Measurements from ENCODE around the gene ZNF385B.

ZNF385B gene

GRCh38 chr2:179854891-179855290 is 6.5 kb downstream of the ZNF385B start:
- H3K27ac ChIP-seq (ENCODE audit: low read length): no peak overlapping the region
- no peak overlapping the region for H3K4me3 ChIP-seq (ENCODE audit: low read length)
- TF ChIP-seq CTCF (IDR thresholded peaks at IDR 0.05; ENCODE audit: low read length) (no peak), EZH2phosphoT487 (IDR thresholded peaks at IDR 0.05; ENCODE audit: low read length) (no peak), EZH2 (optimal IDR thresholded peaks at IDR 0.05; ENCODE audit: low read depth, low read length) (no peak)
- no peaks in the 10 kb centered on the region for H3K9me2 ChIP-seq (replicated peaks; ENCODE audit: insufficient read depth, low read length)
- no peaks in the 10 kb centered on the region for H3K36me3 ChIP-seq (replicated peaks; ENCODE audit: insufficient read depth, low read length)
- no peaks in the 10 kb centered on the region for H3F3A ChIP-seq (ENCODE audit: insufficient read depth, low read length)
- H3K4me2 ChIP-seq (ENCODE audit: low read depth, low read length): no peak overlapping the region
- no peaks in the 10 kb centered on the region; the same call in none of the 2 replicates for H3K79me2 ChIP-seq (ENCODE audit: low read length)
- no peak overlapping the region for H2AFZ ChIP-seq (ENCODE audit: low read length)
- no peaks in the 10 kb centered on the region for H3K9me3 ChIP-seq (replicated peaks; ENCODE audit: insufficient read depth, low read length)
- no peaks in the 10 kb centered on the region for H4K20me1 ChIP-seq (ENCODE audit: insufficient read depth, low read length)
- H3K9ac ChIP-seq (ENCODE audit: low read length): no peak overlapping the region
- no peak for DNase-seq
- no peaks in the 10 kb centered on the region for H3K27me3 ChIP-seq (replicated peaks; ENCODE audit: insufficient read depth, low read length)
- peaks cover 5% of the 10 kb centered on the region; the same call in 1 of the 2 replicates for H3K4me1 ChIP-seq (ENCODE audit: low read length)

- H3K4me1 ChIP-seq (ENCODE audit: low read length): peaks cover 10% of the 10 kb centered on the region; the same call in 1 of the 2 replicates
- no peaks in the 10 kb centered on the region; the same call in none of the 2 replicates for H3K79me2 ChIP-seq (ENCODE audit: low read length)
Observed at GRCh38 chr2:179853108-179853507, 8.3 kb downstream of the ZNF385B start.

GRCh38 chr2:179850188-179850587 is 11.2 kb downstream of the ZNF385B start:
- no peak overlapping the region for H3K4me3 ChIP-seq (ENCODE audit: low read length)
- H3K79me2 ChIP-seq (ENCODE audit: low read length): no peaks in the 10 kb centered on the region; the same call in 1 of the 2 replicates
- H3K4me2 ChIP-seq (ENCODE audit: low read depth, low read length): peak overlapping the region; percentile 2; the same call in 1 of the 2 replicates
- H3F3A ChIP-seq (ENCODE audit: insufficient read depth, low read length): no peaks in the 10 kb centered on the region
- H3K27me3 ChIP-seq (replicated peaks; ENCODE audit: insufficient read depth, low read length): no peaks in the 10 kb centered on the region
- no peaks in the 10 kb centered on the region for H3K36me3 ChIP-seq (replicated peaks; ENCODE audit: insufficient read depth, low read length)
- TF ChIP-seq EZH2phosphoT487 (IDR thresholded peaks at IDR 0.05; ENCODE audit: low read length) (no peak), CTCF (IDR thresholded peaks at IDR 0.05; ENCODE audit: low read length) (no peak), EZH2 (optimal IDR thresholded peaks at IDR 0.05; ENCODE audit: low read depth, low read length) (no peak)
- no peak overlapping the region for H3K9ac ChIP-seq (ENCODE audit: low read length)
- H4K20me1 ChIP-seq (ENCODE audit: insufficient read depth, low read length): no peaks in the 10 kb centered on the region
- no peak for DNase-seq
- H3K9me2 ChIP-seq (replicated peaks; ENCODE audit: insufficient read depth, low read length): no peaks in the 10 kb centered on the region
- H2AFZ ChIP-seq (ENCODE audit: low read length): no peak overlapping the region
- H3K9me3 ChIP-seq (replicated peaks; ENCODE audit: insufficient read depth, low read length): no peaks in the 10 kb centered on the region
- H3K4me1 ChIP-seq (ENCODE audit: low read length): peaks cover 10% of the 10 kb centered on the region; the same call in 1 of the 2 replicates
- H3K27ac ChIP-seq (ENCODE audit: low read length): no peak overlapping the region

More at GRCh38 chr2:179853108-179853507, 8.3 kb downstream of the ZNF385B start:
- Histone ChIP-seq H3K4me2 (ENCODE audit: low read depth, low read length) (no peak overlapping the region), H2AFZ (ENCODE audit: low read length) (no peak overlapping the region), H3K27ac (ENCODE audit: low read length) (no peak overlapping the region), H3K27me3 (replicated peaks; ENCODE audit: insufficient read depth, low read length) (no peaks in the 10 kb centered on the region), H3K9ac (ENCODE audit: low read length) (no peak overlapping the region), H3K9me3 (replicated peaks; ENCODE audit: insufficient read depth, low read length) (no peaks in the 10 kb centered on the region), H4K20me1 (ENCODE audit: insufficient read depth, low read length) (no peaks in the 10 kb centered on the region), H3K4me3 (ENCODE audit: low read length) (no peak overlapping the region), H3K36me3 (replicated peaks; ENCODE audit: insufficient read depth, low read length) (no peaks in the 10 kb centered on the region), H3K9me2 (replicated peaks; ENCODE audit: insufficient read depth, low read length) (no peaks in the 10 kb centered on the region), H3F3A (ENCODE audit: insufficient read depth, low read length) (no peaks in the 10 kb centered on the region)
- no peak for TF ChIP-seq EZH2 (optimal IDR thresholded peaks at IDR 0.05; ENCODE audit: low read depth, low read length)
- DNase-seq: no peak

GRCh38 chr2:179849719-179850118 is 11.7 kb downstream of the ZNF385B start:
- no peaks in the 10 kb centered on the region for H3K36me3 ChIP-seq (replicated peaks; ENCODE audit: insufficient read depth, low read length)
- TF ChIP-seq EZH2 (optimal IDR thresholded peaks at IDR 0.05; ENCODE audit: low read depth, low read length) (no peak), CTCF (IDR thresholded peaks at IDR 0.05; ENCODE audit: low read length) (no peak), EZH2phosphoT487 (IDR thresholded peaks at IDR 0.05; ENCODE audit: low read length) (no peak)
- no peak overlapping the region for H3K4me3 ChIP-seq (ENCODE audit: low read length)
- H3K27ac ChIP-seq (ENCODE audit: low read length): no peak overlapping the region
- H3K79me2 ChIP-seq (ENCODE audit: low read length): no peaks in the 10 kb centered on the region; the same call in 1 of the 2 replicates
- H2AFZ ChIP-seq (ENCODE audit: low read length): no peak overlapping the region
- peaks cover 10% of the 10 kb centered on the region; the same call in 1 of the 2 replicates for H3K4me1 ChIP-seq (ENCODE audit: low read length)
- no peaks in the 10 kb centered on the region for H3K27me3 ChIP-seq (replicated peaks; ENCODE audit: insufficient read depth, low read length)
- no peaks in the 10 kb centered on the region for H3F3A ChIP-seq (ENCODE audit: insufficient read depth, low read length)
- H4K20me1 ChIP-seq (ENCODE audit: insufficient read depth, low read length): no peaks in the 10 kb centered on the region
- no peaks in the 10 kb centered on the region for H3K9me3 ChIP-seq (replicated peaks; ENCODE audit: insufficient read depth, low read length)
- peak; percentile 28 for DNase-seq
- H3K9ac ChIP-seq (ENCODE audit: low read length): no peak overlapping the region
- H3K4me2 ChIP-seq (ENCODE audit: low read depth, low read length): peak overlapping the region; percentile 2; the same call in 1 of the 2 replicates
- no peaks in the 10 kb centered on the region for H3K9me2 ChIP-seq (replicated peaks; ENCODE audit: insufficient read depth, low read length)

All from MM.1S (cell line).